Measurements from ENCODE around the gene SLC5A11. TPM values are rescaled to one million over a fixed set of nuclear protein-coding genes. Genes with fewer than 3 reads are reported as not detected.

The SLC5A11 gene
- total RNA-seq, 1 experiment from 2014 or later: 0.47 TPM

DNA sequence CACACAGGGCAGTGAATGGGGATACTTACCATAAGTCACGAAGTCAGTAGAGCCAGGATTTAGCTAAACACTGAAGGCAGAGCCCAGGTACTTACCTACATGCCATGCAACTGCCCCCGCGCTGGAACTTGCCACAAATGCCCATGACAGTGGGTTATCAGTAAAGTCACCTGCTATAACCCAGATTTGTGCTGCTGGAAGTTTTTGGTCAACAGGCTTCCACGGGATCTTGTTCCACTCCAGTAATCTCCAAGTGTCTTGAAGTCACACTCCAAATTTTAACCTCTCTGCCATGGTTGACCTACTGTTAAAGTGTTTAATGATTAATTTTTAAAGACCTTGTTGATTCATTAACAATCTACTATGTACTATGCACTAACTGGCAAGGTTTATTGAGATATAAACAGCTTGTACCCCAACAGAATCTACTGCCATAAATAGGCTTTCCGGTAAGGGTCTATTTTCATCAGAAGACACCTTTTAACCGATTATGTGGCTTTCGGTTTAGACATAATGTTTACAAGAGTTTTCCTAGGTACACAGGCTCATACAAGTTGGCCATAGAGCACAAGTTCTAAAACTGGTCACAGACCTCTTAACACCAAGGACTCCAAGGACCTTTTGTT is 6.3 kb upstream of the SLC5A11 start:
- Histone ChIP-seq H3K27ac (ENCODE audit: low read depth, low read length) (no peak overlapping the region), H3K9ac (ENCODE audit: low read length) (no peak overlapping the region)

More for the DNA sequence above, 6.3 kb upstream of the SLC5A11 start:
- ATAC-seq: no peak
- Histone ChIP-seq H3K4me1 (ENCODE audit: control insufficient read depth in 1 of 2, insufficient read depth in 2 of 2, low read length in 2 of 2) (peaks cover 5 to 24% of the 10 kb centered on the region in 2 experiments; a peak in 3 of 4 replicates), H2AFZ (ENCODE audit: low read depth, low read length, poor library complexity, severe bottlenecking) (no peak overlapping the region), H3K27me3 (ENCODE audit: insufficient read depth, low read length) (no peaks in the 10 kb centered on the region), H3K4me3 (replicated peaks in 1 of 2; ENCODE audit: low read depth in 1 of 2, low read length in 2 of 2) (no peak overlapping the region), H4K20me1 (ENCODE audit: insufficient read depth) (no peaks in the 10 kb centered on the region), H3K9me2 (ENCODE audit: insufficient read depth) (no peaks in the 10 kb centered on the region), H3K79me2 (ENCODE audit: insufficient read depth, low read length) (no peaks in the 10 kb centered on the region), H3K9me3 (ENCODE audit: control insufficient read depth in 1 of 2, insufficient read depth in 1 of 2, low read depth in 1 of 2, low read length in 2 of 2) (no peaks in the 10 kb centered on the region), H3K4me2 (ENCODE audit: low read length) (peak overlapping the region; percentile 32; the same call in 1 of the 2 replicates), H3K36me3 (ENCODE audit: control insufficient read depth in 1 of 2, insufficient read depth in 2 of 2, low read length in 2 of 2) (no peaks in the 10 kb centered on the region)
- intact Hi-C loops (cut with micrococcal nuclease): no loop called here
- no TSS peak for BruUV-seq (replicated peaks)
- RAD21 ChIA-PET (ENCODE audit: low non-redundant PET in 1 of 2, low total read pairs in 2 of 2, uncharacterized antibody in 2 of 2, unreplicated experiment in 2 of 2): no interaction called here
- POLR2A ChIA-PET: no interaction called here
- no peak for DNase-seq (ENCODE audit: low read depth, low spot score)
- CTCF ChIA-PET: no interaction called here
- no peak for TF ChIP-seq ELF1 (IDR thresholded peaks at IDR 0.05; ENCODE audit: borderline replicate concordance, low read depth)
- TF ChIP-seq SP1 (IDR thresholded peaks at IDR 0.05; ENCODE audit: low read depth): no peak
- no peak for TF ChIP-seq EZH2 (IDR thresholded peaks at IDR 0.05)
- TF ChIP-seq CEBPB (IDR thresholded peaks at IDR 0.05; ENCODE audit: low read depth): no peak
- no peak for TF ChIP-seq FOSL1 (IDR thresholded peaks at IDR 0.05; ENCODE audit: low read depth)
- TF ChIP-seq, protein P1, sequence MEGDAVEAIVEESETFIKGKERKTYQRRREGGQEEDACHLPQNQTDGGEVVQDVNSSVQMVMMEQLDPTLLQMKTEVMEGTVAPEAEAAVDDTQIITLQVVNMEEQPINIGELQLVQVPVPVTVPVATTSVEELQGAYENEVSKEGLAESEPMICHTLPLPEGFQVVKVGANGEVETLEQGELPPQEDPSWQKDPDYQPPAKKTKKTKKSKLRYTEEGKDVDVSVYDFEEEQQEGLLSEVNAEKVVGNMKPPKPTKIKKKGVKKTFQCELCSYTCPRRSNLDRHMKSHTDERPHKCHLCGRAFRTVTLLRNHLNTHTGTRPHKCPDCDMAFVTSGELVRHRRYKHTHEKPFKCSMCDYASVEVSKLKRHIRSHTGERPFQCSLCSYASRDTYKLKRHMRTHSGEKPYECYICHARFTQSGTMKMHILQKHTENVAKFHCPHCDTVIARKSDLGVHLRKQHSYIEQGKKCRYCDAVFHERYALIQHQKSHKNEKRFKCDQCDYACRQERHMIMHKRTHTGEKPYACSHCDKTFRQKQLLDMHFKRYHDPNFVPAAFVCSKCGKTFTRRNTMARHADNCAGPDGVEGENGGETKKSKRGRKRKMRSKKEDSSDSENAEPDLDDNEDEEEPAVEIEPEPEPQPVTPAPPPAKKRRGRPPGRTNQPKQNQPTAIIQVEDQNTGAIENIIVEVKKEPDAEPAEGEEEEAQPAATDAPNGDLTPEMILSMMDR (IDR thresholded peaks at IDR 0.05 in 2 of 3, conservative IDR thresholded peaks at IDR 0.05 in 1 of 3; ENCODE audit: borderline replicate concordance in 1 of 3, insufficient read depth in 1 of 3, low read depth in 2 of 3, low read length in 2 of 3): no peak
- TF ChIP-seq, protein P2, sequence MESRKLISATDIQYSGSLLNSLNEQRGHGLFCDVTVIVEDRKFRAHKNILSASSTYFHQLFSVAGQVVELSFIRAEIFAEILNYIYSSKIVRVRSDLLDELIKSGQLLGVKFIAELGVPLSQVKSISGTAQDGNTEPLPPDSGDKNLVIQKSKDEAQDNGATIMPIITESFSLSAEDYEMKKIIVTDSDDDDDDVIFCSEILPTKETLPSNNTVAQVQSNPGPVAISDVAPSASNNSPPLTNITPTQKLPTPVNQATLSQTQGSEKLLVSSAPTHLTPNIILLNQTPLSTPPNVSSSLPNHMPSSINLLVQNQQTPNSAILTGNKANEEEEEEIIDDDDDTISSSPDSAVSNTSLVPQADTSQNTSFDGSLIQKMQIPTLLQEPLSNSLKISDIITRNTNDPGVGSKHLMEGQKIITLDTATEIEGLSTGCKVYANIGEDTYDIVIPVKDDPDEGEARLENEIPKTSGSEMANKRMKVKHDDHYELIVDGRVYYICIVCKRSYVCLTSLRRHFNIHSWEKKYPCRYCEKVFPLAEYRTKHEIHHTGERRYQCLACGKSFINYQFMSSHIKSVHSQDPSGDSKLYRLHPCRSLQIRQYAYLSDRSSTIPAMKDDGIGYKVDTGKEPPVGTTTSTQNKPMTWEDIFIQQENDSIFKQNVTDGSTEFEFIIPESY (IDR thresholded peaks at IDR 0.05; ENCODE audit: extremely low read depth, insufficient replicate concordance, low read length): no peak
- TF ChIP-seq, protein P3, sequence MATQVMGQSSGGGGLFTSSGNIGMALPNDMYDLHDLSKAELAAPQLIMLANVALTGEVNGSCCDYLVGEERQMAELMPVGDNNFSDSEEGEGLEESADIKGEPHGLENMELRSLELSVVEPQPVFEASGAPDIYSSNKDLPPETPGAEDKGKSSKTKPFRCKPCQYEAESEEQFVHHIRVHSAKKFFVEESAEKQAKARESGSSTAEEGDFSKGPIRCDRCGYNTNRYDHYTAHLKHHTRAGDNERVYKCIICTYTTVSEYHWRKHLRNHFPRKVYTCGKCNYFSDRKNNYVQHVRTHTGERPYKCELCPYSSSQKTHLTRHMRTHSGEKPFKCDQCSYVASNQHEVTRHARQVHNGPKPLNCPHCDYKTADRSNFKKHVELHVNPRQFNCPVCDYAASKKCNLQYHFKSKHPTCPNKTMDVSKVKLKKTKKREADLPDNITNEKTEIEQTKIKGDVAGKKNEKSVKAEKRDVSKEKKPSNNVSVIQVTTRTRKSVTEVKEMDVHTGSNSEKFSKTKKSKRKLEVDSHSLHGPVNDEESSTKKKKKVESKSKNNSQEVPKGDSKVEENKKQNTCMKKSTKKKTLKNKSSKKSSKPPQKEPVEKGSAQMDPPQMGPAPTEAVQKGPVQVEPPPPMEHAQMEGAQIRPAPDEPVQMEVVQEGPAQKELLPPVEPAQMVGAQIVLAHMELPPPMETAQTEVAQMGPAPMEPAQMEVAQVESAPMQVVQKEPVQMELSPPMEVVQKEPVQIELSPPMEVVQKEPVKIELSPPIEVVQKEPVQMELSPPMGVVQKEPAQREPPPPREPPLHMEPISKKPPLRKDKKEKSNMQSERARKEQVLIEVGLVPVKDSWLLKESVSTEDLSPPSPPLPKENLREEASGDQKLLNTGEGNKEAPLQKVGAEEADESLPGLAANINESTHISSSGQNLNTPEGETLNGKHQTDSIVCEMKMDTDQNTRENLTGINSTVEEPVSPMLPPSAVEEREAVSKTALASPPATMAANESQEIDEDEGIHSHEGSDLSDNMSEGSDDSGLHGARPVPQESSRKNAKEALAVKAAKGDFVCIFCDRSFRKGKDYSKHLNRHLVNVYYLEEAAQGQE (IDR thresholded peaks at IDR 0.05; ENCODE audit: low read depth): no peak
- TF ChIP-seq ZFX (IDR thresholded peaks at IDR 0.05): no peak
- TF ChIP-seq RAD21 (IDR thresholded peaks at IDR 0.05; ENCODE audit: low read depth): no peak

All from HCT116 (cell line).